MM.1S (cell line): ENCODE measurements around the gene PRKCH.

Source experiments
- DNase-seq: peaks from one replicate; pipeline ENCODE4 v3.0.0-alpha.2; 2015
- H2AFZ ChIP-seq: fragments of 300-600 bp; sonication (generic); 2 replicates; pipeline ENCODE4 v1.6.0; 2016; ENCODE audit warnings: antibody characterized with exemption, low read length
- H3F3A ChIP-seq: fragments of 300-600 bp; sonication (generic); 2 replicates; pipeline ENCODE4 v1.6.1; 2016; ENCODE audit warnings: mild to moderate bottlenecking, antibody characterized with exemption, low read length, moderate library complexity, mixed read lengths; ENCODE audit not compliant: insufficient read depth
- H3K27ac ChIP-seq: fragments of 300-600 bp; sonication (generic); 2 replicates; pipeline ENCODE4 v1.5.1; 2016; ENCODE audit warnings: mild to moderate bottlenecking, low read length
- H3K27me3 ChIP-seq: fragments of 300-600 bp; sonication (generic); replicated peaks from 2 replicates; pipeline ENCODE4 v1.6.0; 2016; ENCODE audit warnings: low read length; ENCODE audit not compliant: insufficient read depth
- H3K36me3 ChIP-seq: fragments of 300-600 bp; sonication (generic); replicated peaks from 2 replicates; pipeline ENCODE4 v1.6.1; 2016; ENCODE audit warnings: mild to moderate bottlenecking, low read length, mixed read lengths; ENCODE audit not compliant: insufficient read depth
- H3K4me1 ChIP-seq: fragments of 300-600 bp; sonication (generic); 2 replicates; pipeline ENCODE4 v1.6.1; 2016; ENCODE audit warnings: low read length, mixed read lengths
- H3K4me2 ChIP-seq: fragments of 300-600 bp; sonication (generic); 2 replicates; pipeline ENCODE4 v1.6.0; 2016; ENCODE audit warnings: low read depth, low read length
- H3K4me3 ChIP-seq: fragments of 300-600 bp; sonication (generic); 2 replicates; pipeline ENCODE4 v1.5.1; 2016; ENCODE audit warnings: low read length, mixed read lengths
- H3K79me2 ChIP-seq: fragments of 300-600 bp; sonication (generic); 2 replicates; pipeline ENCODE4 v1.6.1; 2016; ENCODE audit warnings: mixed run types, low read length, mixed read lengths
- H3K9ac ChIP-seq: fragments of 300-600 bp; sonication (generic); 2 replicates; pipeline ENCODE4 v1.6.1; 2016; ENCODE audit warnings: low read length, mixed read lengths
- H3K9me2 ChIP-seq: fragments of 300-600 bp; sonication (generic); replicated peaks from 2 replicates; pipeline ENCODE4 v1.6.1; 2016; ENCODE audit warnings: mild to moderate bottlenecking, low read length, mixed read lengths; ENCODE audit not compliant: insufficient read depth
- H3K9me3 ChIP-seq: fragments of 300-600 bp; sonication (generic); replicated peaks from 2 replicates; pipeline ENCODE4 v1.6.1; 2016; ENCODE audit warnings: mild to moderate bottlenecking, low read length, mixed read lengths; ENCODE audit not compliant: insufficient read depth
- H4K20me1 ChIP-seq: fragments of 300-600 bp; sonication (generic); 2 replicates; pipeline ENCODE4 v1.6.1; 2016; ENCODE audit warnings: mild to moderate bottlenecking, low read length, moderate library complexity, mixed read lengths; ENCODE audit not compliant: insufficient read depth
- EZH2 ChIP-seq: fragments of 300-600 bp; sonication (generic); optimal IDR thresholded peaks from 2 replicates; pipeline ENCODE3; 2017; ENCODE audit warnings: low read depth, mild to moderate bottlenecking, antibody characterized with exemption, low read length, mixed read lengths
- EZH2phosphoT487 ChIP-seq: fragments of 300-600 bp; sonication (generic); IDR thresholded peaks from 2 replicates; pipeline ENCODE4 v1.6.1; 2018; ENCODE audit warnings: antibody characterized with exemption, low read length
- TF ChIP-seq, protein P1 (sequence below): fragments of 300-600 bp; sonication (generic); IDR thresholded peaks from 2 replicates; pipeline ENCODE4 v1.5.1; 2016; ENCODE audit warnings: antibody characterized with exemption, low read length, mixed read lengths

Gene PRKCH

DNA sequence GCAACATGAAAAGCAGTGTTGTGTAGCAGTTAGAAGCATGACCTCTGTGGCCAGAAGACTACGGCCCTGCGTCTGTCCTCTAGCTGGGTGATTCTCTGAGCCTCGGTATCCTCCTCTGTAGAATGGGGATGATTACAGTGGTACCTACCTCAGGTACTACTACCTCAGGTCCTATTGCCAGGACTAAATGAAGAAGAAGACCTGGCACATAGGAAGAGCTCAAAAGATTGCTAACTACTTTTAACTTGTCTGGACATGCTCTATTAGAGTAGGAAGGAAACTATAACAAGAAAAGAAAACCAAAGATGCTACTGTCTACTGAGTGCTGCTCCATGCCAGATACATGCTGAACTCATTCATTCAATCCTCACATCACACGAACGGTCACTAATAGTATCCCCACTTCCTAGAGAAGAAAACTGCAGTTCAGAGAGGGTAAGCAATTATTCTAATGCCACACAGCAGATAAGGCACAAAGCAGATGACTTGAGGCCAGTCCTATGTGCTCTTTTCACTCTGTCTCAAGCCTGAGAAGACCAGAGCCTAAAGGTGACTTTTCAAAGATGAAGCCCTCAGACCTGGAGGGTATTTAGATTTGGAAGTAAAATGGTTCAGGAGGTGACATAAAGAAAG, 265.8 kb downstream of the PRKCH start:
- DNase-seq, result no peak
- H2AFZ ChIP-seq, result no peak overlapping the region
- H3K36me3 ChIP-seq, result no peaks in the 10 kb centered on the region
- H3F3A ChIP-seq, result no peaks in the 10 kb centered on the region
- H3K9ac ChIP-seq, result no peak overlapping the region
- no peaks in the 10 kb centered on the region for H3K9me2 ChIP-seq
- H3K4me3 ChIP-seq, result no peak overlapping the region
- no peaks in the 10 kb centered on the region for H3K27me3 ChIP-seq
- no peak overlapping the region for H3K27ac ChIP-seq
- H3K79me2 ChIP-seq, result no peaks in the 10 kb centered on the region
- TF ChIP-seq EZH2phosphoT487 (no peak), EZH2 (no peak)
- TF ChIP-seq, protein P1, sequence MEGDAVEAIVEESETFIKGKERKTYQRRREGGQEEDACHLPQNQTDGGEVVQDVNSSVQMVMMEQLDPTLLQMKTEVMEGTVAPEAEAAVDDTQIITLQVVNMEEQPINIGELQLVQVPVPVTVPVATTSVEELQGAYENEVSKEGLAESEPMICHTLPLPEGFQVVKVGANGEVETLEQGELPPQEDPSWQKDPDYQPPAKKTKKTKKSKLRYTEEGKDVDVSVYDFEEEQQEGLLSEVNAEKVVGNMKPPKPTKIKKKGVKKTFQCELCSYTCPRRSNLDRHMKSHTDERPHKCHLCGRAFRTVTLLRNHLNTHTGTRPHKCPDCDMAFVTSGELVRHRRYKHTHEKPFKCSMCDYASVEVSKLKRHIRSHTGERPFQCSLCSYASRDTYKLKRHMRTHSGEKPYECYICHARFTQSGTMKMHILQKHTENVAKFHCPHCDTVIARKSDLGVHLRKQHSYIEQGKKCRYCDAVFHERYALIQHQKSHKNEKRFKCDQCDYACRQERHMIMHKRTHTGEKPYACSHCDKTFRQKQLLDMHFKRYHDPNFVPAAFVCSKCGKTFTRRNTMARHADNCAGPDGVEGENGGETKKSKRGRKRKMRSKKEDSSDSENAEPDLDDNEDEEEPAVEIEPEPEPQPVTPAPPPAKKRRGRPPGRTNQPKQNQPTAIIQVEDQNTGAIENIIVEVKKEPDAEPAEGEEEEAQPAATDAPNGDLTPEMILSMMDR, result no peak
- H3K4me1 ChIP-seq, result no peaks in the 10 kb centered on the region
- no peak overlapping the region for H3K4me2 ChIP-seq
- no peaks in the 10 kb centered on the region for H3K9me3 ChIP-seq
- H4K20me1 ChIP-seq, result no peaks in the 10 kb centered on the region

DNA sequence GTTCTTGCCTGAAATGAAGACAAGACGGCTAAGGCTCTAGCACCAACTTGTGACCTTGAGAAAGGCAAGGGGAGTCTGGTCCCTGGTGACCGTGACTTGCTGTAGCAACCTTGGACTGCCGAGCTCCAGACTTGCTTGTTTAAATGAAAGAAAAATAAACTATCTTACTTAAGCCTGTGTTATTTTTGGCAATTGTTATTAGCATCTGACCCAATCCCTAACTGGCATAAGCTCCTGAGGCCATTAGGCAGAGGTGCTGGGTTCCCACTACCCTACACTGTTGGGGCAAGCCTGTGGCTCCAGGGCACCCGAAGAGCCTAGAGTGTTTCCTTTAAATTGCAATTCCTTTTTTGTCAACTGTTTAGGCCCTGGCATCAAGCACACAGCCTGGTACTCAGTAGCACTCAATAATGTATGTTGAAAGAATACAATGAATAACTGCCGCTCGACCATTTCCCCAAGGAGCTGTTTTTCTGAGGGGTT, 267.1 kb downstream of the PRKCH start:
- H3K4me1 ChIP-seq, result no peaks in the 10 kb centered on the region
- no peaks in the 10 kb centered on the region for H3K9me2 ChIP-seq
- no peak overlapping the region for H3K4me3 ChIP-seq
- H3F3A ChIP-seq, result no peaks in the 10 kb centered on the region
- no peak overlapping the region for H2AFZ ChIP-seq
- no peaks in the 10 kb centered on the region for H4K20me1 ChIP-seq
- H3K79me2 ChIP-seq, result no peaks in the 10 kb centered on the region
- no peaks in the 10 kb centered on the region for H3K27me3 ChIP-seq
- no peak overlapping the region for H3K9ac ChIP-seq
- no peak overlapping the region for H3K27ac ChIP-seq
- no peak for DNase-seq
- H3K9me3 ChIP-seq, result no peaks in the 10 kb centered on the region
- TF ChIP-seq EZH2phosphoT487 (no peak), EZH2 (no peak)
- TF ChIP-seq, protein P1, result no peak
- H3K4me2 ChIP-seq, result no peak overlapping the region
- H3K36me3 ChIP-seq, result no peaks in the 10 kb centered on the region

DNA sequence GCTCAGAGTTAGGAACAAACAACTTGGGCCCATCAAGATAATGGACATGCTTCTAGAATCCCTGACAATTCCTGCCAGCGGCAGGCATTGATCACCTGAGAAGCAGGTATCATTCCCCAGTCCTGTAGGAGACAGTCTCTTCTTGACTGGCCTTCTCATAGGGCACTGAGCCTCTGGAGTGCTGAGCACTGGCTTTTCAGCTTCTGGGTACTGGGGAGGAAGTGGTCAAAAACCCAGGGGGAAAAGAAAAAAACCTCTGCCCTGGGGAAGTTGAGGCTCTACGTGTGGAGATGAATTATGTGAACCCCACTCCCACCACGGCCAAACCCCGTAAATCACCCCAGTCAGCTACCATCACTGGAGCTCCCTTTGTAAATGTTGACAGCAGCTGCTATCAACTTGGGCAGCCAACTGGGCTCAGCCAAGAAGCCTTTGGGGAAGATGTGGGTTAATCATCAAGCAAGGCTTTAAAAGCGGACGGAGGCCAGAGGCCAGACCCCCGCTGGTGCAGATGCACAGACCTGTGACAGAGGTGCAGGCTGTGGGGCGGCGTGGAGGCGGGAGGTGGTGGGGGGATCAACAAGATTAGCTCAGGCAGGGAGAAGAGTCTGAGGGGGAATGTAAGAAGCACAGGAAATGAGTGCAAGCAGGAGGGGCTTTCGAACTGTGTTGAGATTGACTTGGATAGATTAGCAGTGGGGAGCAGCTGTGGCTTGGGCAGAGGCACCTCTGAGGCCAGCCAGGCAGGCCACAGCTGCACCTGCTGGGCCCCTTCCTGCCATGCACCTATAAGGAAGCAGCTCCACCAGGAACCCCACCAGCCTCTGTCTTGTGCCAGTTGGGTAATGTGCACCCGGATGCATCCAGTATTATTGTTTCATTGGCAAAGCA, 268.6 kb downstream of the PRKCH start:
- Histone ChIP-seq H3K27ac (no peak overlapping the region), H3K36me3 (no peaks in the 10 kb centered on the region), H3K9ac (no peak overlapping the region), H4K20me1 (no peaks in the 10 kb centered on the region), H3K27me3 (no peaks in the 10 kb centered on the region), H3F3A (no peaks in the 10 kb centered on the region), H3K79me2 (no peaks in the 10 kb centered on the region), H2AFZ (no peak overlapping the region), H3K4me1 (no peaks in the 10 kb centered on the region), H3K4me2 (no peak overlapping the region), H3K9me2 (no peaks in the 10 kb centered on the region), H3K9me3 (no peaks in the 10 kb centered on the region), H3K4me3 (no peak overlapping the region)
- DNase-seq, result no peak
- TF ChIP-seq, protein P1, result no peak
- TF ChIP-seq EZH2phosphoT487, result no peak
- TF ChIP-seq EZH2, result no peak
